ENCODE results near the gene DGAT2.
A peak's percentile ranks its signal among the peaks of the same experiment; 100 is the strongest.

The DGAT2 gene

GRCh38 chr11:75768112-75768908 is at the start of gene DGAT2:
Gene DGAT2 (plus strand): TSS chr11:75768778. CDS start chr11:75768992, 214 bp downstream.
- Histone ChIP-seq H3K9me3 (ENCODE audit: control insufficient read depth, insufficient read depth, low read depth, low read length) (no peaks in the 10 kb centered on the region), H3K9ac (ENCODE audit: low read length) (peak within 1 kb of the TSS; percentile 93), H3K27ac (ENCODE audit: low read depth, low read length) (peak within 1 kb of the TSS; percentile 96), H3K36me3 (ENCODE audit: control insufficient read depth, insufficient read depth, low read length) (no peaks in the 10 kb centered on the region), H3K4me1 (ENCODE audit: control insufficient read depth, insufficient read depth, low read length) (peaks cover 17% of the 10 kb centered on the region), H3K27me3 (ENCODE audit: control insufficient read depth, insufficient read depth, low read length) (peaks cover 81% of the 10 kb centered on the region), H3K4me3 (ENCODE audit: low read depth, low read length) (peak within 1 kb of the TSS; percentile 56)

- H3K36me3 ChIP-seq (ENCODE audit: control insufficient read depth, insufficient read depth, low read length), result no peaks in the 10 kb centered on the region
- no peaks in the 10 kb centered on the region; the same call in 1 of the 2 replicates for H3K4me1 ChIP-seq (ENCODE audit: control insufficient read depth, insufficient read depth, low read length)
- H3K9me3 ChIP-seq (ENCODE audit: control insufficient read depth, insufficient read depth, low read depth, low read length), result no peaks in the 10 kb centered on the region
- H3K27me3 ChIP-seq (ENCODE audit: control insufficient read depth, insufficient read depth, low read length), result peaks cover 44% of the 10 kb centered on the region
- no peak overlapping the region for H3K27ac ChIP-seq (ENCODE audit: low read depth, low read length)
- H3K4me3 ChIP-seq (ENCODE audit: low read depth, low read length), result no peak overlapping the region
- no peak overlapping the region for H3K9ac ChIP-seq (ENCODE audit: low read length)
These were observed 49.0 kb upstream of the DGAT2 start for GRCh38 chr11:75719340-75720239.

GRCh38 chr11:75720639-75721038 is 47.9 kb upstream of the DGAT2 start:
- Histone ChIP-seq H3K4me1 (ENCODE audit: control insufficient read depth, insufficient read depth, low read length) (no peaks in the 10 kb centered on the region; the same call in 1 of the 2 replicates), H3K36me3 (ENCODE audit: control insufficient read depth, insufficient read depth, low read length) (no peaks in the 10 kb centered on the region), H3K27ac (ENCODE audit: low read depth, low read length) (no peak overlapping the region), H3K9ac (ENCODE audit: low read length) (no peak overlapping the region), H3K4me3 (ENCODE audit: low read depth, low read length) (no peak overlapping the region), H3K9me3 (ENCODE audit: control insufficient read depth, insufficient read depth, low read depth, low read length) (no peaks in the 10 kb centered on the region), H3K27me3 (ENCODE audit: control insufficient read depth, insufficient read depth, low read length) (peaks cover 42% of the 10 kb centered on the region)

- H3K27ac ChIP-seq (ENCODE audit: low read depth, low read length), result no peak overlapping the region
- no peaks in the 10 kb centered on the region for H3K9me3 ChIP-seq (ENCODE audit: control insufficient read depth, insufficient read depth, low read depth, low read length)
- H3K9ac ChIP-seq (ENCODE audit: low read length), result no peak overlapping the region
- no peak overlapping the region for H3K4me3 ChIP-seq (ENCODE audit: low read depth, low read length)
- no peaks in the 10 kb centered on the region for H3K36me3 ChIP-seq (ENCODE audit: control insufficient read depth, insufficient read depth, low read length)
- H3K27me3 ChIP-seq (ENCODE audit: control insufficient read depth, insufficient read depth, low read length), result peaks cover 28% of the 10 kb centered on the region
- H3K4me1 ChIP-seq (ENCODE audit: control insufficient read depth, insufficient read depth, low read length), result no peaks in the 10 kb centered on the region
These were observed 46.5 kb upstream of the DGAT2 start for GRCh38 chr11:75721852-75722668.

- no peaks in the 10 kb centered on the region for H3K36me3 ChIP-seq (ENCODE audit: control insufficient read depth, insufficient read depth, low read length)
- H3K27ac ChIP-seq (ENCODE audit: low read depth, low read length), result no peak overlapping the region
- no peaks in the 10 kb centered on the region for H3K9me3 ChIP-seq (ENCODE audit: control insufficient read depth, insufficient read depth, low read depth, low read length)
- H3K4me1 ChIP-seq (ENCODE audit: control insufficient read depth, insufficient read depth, low read length), result no peaks in the 10 kb centered on the region
- no peak overlapping the region for H3K4me3 ChIP-seq (ENCODE audit: low read depth, low read length)
- H3K27me3 ChIP-seq (ENCODE audit: control insufficient read depth, insufficient read depth, low read length), result peaks cover 22% of the 10 kb centered on the region
- H3K9ac ChIP-seq (ENCODE audit: low read length), result no peak overlapping the region
These were observed 45.9 kb upstream of the DGAT2 start for GRCh38 chr11:75722669-75723042.

- H3K27me3 ChIP-seq (ENCODE audit: control insufficient read depth, insufficient read depth, low read length), result no peaks in the 10 kb centered on the region
- no peak overlapping the region for H3K27ac ChIP-seq (ENCODE audit: low read depth, low read length)
- H3K4me3 ChIP-seq (ENCODE audit: low read depth, low read length), result no peak overlapping the region
- H3K36me3 ChIP-seq (ENCODE audit: control insufficient read depth, insufficient read depth, low read length), result no peaks in the 10 kb centered on the region
- H3K4me1 ChIP-seq (ENCODE audit: control insufficient read depth, insufficient read depth, low read length), result no peaks in the 10 kb centered on the region
- H3K9me3 ChIP-seq (ENCODE audit: control insufficient read depth, insufficient read depth, low read depth, low read length), result no peaks in the 10 kb centered on the region
- H3K9ac ChIP-seq (ENCODE audit: low read length), result no peak overlapping the region
These were observed 42.8 kb upstream of the DGAT2 start for GRCh38 chr11:75725547-75726320.

GRCh38 chr11:75728992-75729391 is 39.6 kb upstream of the DGAT2 start:
- Histone ChIP-seq H3K27ac (ENCODE audit: low read depth, low read length) (no peak overlapping the region), H3K9me3 (ENCODE audit: control insufficient read depth, insufficient read depth, low read depth, low read length) (no peaks in the 10 kb centered on the region), H3K36me3 (ENCODE audit: control insufficient read depth, insufficient read depth, low read length) (no peaks in the 10 kb centered on the region), H3K4me1 (ENCODE audit: control insufficient read depth, insufficient read depth, low read length) (no peaks in the 10 kb centered on the region; the same call in 1 of the 2 replicates), H3K9ac (ENCODE audit: low read length) (no peak overlapping the region), H3K4me3 (ENCODE audit: low read depth, low read length) (no peak overlapping the region), H3K27me3 (ENCODE audit: control insufficient read depth, insufficient read depth, low read length) (no peaks in the 10 kb centered on the region)

GRCh38 chr11:75731095-75731494 is 37.5 kb upstream of the DGAT2 start:
- no peaks in the 10 kb centered on the region for H3K27me3 ChIP-seq (ENCODE audit: control insufficient read depth, insufficient read depth, low read length)
- H3K9me3 ChIP-seq (ENCODE audit: control insufficient read depth, insufficient read depth, low read depth, low read length), result no peaks in the 10 kb centered on the region
- peaks cover 7% of the 10 kb centered on the region; the same call in 1 of the 2 replicates for H3K4me1 ChIP-seq (ENCODE audit: control insufficient read depth, insufficient read depth, low read length)
- no peaks in the 10 kb centered on the region for H3K36me3 ChIP-seq (ENCODE audit: control insufficient read depth, insufficient read depth, low read length)
- no peak overlapping the region for H3K9ac ChIP-seq (ENCODE audit: low read length)
- H3K4me3 ChIP-seq (ENCODE audit: low read depth, low read length), result no peak overlapping the region
- H3K27ac ChIP-seq (ENCODE audit: low read depth, low read length), result no peak overlapping the region

GRCh38 chr11:75733071-75733430 is 35.5 kb upstream of the DGAT2 start:
- Histone ChIP-seq H3K9ac (ENCODE audit: low read length) (no peak overlapping the region), H3K36me3 (ENCODE audit: control insufficient read depth, insufficient read depth, low read length) (no peaks in the 10 kb centered on the region), H3K4me3 (ENCODE audit: low read depth, low read length) (no peak overlapping the region), H3K27ac (ENCODE audit: low read depth, low read length) (no peak overlapping the region), H3K9me3 (ENCODE audit: control insufficient read depth, insufficient read depth, low read depth, low read length) (no peaks in the 10 kb centered on the region), H3K4me1 (ENCODE audit: control insufficient read depth, insufficient read depth, low read length) (peaks cover 7% of the 10 kb centered on the region; the same call in 1 of the 2 replicates), H3K27me3 (ENCODE audit: control insufficient read depth, insufficient read depth, low read length) (no peaks in the 10 kb centered on the region)

- Histone ChIP-seq H3K9me3 (ENCODE audit: control insufficient read depth, insufficient read depth, low read depth, low read length) (no peaks in the 10 kb centered on the region), H3K27me3 (ENCODE audit: control insufficient read depth, insufficient read depth, low read length) (no peaks in the 10 kb centered on the region), H3K27ac (ENCODE audit: low read depth, low read length) (no peak overlapping the region), H3K36me3 (ENCODE audit: control insufficient read depth, insufficient read depth, low read length) (no peaks in the 10 kb centered on the region), H3K9ac (ENCODE audit: low read length) (no peak overlapping the region), H3K4me1 (ENCODE audit: control insufficient read depth, insufficient read depth, low read length) (peaks cover 7% of the 10 kb centered on the region; the same call in 1 of the 2 replicates), H3K4me3 (ENCODE audit: low read depth, low read length) (no peak overlapping the region)
These were observed 35.0 kb upstream of the DGAT2 start for GRCh38 chr11:75733431-75734107.

Data from HUES6 (cell line).